Skin epidermis (tissue), 12 donors: ENCODE data around the gene PTPRO.

Source experiments
- H3K27ac ChIP-seq, 21 experiments: fragments of 200-600 bp; sonication (generic) in 11 of 21; one replicate each; pipeline ENCODE4 v1.5.0; 2020; ENCODE audit warnings: mild to moderate bottlenecking in 3 of 21, inconsistent platforms in 2 of 21, moderate library complexity in 2 of 21
- H3K4me3 ChIP-seq, 7 experiments: fragments of 200-600 bp; sonication (generic) in 2 of 7; one replicate each; pipeline ENCODE4 v1.5.0; 2020; ENCODE audit warnings: inconsistent platforms in 2 of 7, mild to moderate bottlenecking in 2 of 7, moderate library complexity in 1 of 7

The PTPRO gene

DNA sequence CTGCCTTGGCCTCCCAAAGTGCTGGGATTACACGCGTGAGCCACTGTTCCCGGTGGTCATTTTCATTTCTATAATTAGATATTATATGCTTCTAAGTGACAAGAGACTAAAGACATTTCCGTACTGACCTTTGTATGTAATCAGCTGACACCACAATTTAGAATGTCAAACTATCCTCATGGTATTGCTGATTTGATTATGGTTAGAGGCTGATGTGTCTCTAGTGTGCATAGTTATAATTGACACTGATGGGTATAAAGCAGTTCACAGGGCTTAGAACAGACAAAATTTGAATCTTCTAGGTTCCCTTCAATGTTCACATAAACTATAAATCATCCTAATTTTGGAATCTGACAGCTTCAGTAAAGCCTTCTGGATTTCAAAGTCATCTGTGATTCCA, 192.7 kb downstream of the PTPRO start:
- H3K27ac ChIP-seq: no peak overlapping the region
- H3K4me3 ChIP-seq: no peak overlapping the region

DNA sequence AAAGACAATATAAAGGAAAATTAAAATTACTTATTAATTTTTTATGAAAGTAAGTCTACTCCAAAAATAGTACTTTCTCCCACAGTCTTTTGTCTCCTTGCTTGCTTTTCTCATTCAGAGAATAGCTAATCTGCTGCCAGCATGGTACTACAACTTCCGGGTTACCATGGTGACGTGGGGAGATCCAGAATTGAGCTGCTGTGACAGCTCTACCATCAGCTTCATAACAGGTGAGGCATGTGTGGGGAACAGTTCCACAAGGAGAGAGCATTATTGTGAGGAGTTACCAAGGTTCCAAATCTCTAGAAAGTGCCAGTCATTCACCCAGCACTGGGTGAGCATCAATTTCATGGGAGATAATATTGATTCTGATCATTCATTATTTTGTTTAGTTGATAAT, 197.8 kb downstream of the PTPRO start:
- Histone ChIP-seq H3K27ac (no peak overlapping the region), H3K4me3 (no peak overlapping the region)

- Histone ChIP-seq H3K27ac (no peak overlapping the region), H3K4me3 (no peak overlapping the region)
Measured at GRCh38 chr12:15520844-15521243, 198.5 kb downstream of the PTPRO start.

GRCh38 chr12:15522574-15523187, 200.4 kb downstream of the PTPRO start:
- no peak overlapping the region for H3K4me3 ChIP-seq
- no peak overlapping the region for H3K27ac ChIP-seq

DNA sequence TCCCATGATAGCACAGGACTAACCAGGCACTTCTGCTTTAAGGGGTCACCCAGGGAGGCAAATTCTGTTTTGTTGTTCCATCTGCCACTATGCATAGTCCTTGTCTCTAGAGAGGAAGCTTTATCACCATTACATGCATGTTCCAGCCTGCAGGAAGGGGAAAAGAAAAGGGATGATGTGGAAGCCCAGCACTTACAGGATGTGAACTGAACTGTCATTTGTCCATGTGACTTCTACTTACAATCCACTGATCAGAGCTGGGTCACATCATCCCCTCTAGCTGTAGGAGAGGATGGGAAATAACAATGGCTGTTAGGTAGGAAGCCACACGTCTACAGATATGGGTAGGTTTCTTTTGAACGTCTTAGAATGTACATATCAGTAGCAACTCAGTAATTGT, 203.1 kb downstream of the PTPRO start:
- Histone ChIP-seq H3K4me3 (no peak overlapping the region), H3K27ac (no peak overlapping the region)

GRCh38 chr12:15526033-15526432, 203.7 kb downstream of the PTPRO start:
- Histone ChIP-seq H3K4me3 (no peak overlapping the region), H3K27ac (no peak overlapping the region)

GRCh38 chr12:15527201-15528080, 205.1 kb downstream of the PTPRO start:
- Histone ChIP-seq H3K4me3 (no peak overlapping the region), H3K27ac (no peak overlapping the region)

DNA sequence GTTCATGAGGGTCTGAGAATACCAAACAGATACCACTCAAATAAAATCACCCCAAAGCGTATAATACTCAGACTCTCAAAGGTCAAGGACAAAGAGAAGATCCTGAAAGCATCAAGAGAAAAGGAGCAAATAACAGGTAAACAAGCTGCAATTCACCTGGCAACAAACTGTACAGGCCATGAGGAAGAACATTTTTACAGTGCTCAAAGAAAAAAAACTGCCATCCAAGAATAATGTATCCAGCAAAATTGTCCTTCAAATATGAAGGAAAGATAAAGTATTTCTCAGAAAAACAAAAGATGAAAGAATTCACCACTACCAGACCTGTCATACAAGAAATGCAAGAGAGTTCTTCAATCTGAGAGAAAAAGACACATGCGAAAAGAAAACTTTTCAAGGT, 206.4 kb downstream of the PTPRO start:
- Histone ChIP-seq H3K4me3 (no peak overlapping the region), H3K27ac (no peak overlapping the region)

GRCh38 chr12:15530361-15530760, 208.1 kb downstream of the PTPRO start:
- no peak overlapping the region for H3K27ac ChIP-seq
- H3K4me3 ChIP-seq: no peak overlapping the region

DNA sequence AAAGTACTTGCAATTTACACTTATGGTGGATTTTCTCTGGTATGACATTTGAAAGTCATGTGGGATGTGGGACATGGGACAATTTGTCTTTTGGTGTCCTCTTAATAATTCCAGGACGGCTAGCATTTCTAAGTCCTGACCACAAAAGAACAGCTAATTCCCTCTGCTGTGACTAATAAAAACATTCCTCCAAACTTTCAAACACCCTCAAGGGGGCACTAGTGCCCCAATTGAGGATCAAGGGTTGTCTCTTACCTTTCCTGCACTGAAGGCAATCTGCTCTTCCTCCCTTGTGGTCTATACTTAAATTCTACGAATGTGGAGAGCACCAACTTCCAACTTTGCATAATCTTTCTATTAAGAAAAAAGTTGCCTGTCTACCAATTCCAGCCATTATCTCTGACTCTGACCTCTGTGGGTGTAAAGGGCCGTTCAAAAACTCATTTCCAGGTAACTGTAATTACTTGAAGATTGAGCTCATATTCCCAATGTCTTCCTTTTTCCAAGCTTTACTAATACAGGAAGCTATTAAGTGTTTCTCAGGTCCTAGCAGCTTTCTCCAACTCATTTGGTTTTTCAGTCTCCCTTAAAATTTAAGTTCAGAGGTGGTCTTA, 210.2 kb downstream of the PTPRO start:
- H3K4me3 ChIP-seq: no peak overlapping the region
- H3K27ac ChIP-seq: no peak overlapping the region

DNA sequence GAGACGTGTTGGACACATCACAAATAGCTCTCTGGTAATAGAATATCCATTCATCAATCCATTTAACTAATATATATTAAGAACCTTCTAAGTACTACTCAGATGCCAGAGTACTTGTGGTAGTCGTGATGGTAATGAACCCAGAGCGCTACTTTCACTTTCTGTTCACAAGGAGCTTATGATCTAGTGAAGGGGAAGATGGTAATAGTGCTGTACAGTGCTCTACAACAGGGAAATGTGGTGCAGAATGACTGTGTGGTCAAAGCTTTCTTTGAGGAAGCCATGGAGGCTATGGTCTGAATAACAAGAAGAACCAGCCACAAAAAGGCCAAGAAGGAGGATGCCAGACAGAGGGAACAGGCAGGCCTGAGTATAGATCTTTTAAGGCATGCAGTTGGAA, 212.0 kb downstream of the PTPRO start:
- no peak overlapping the region for H3K4me3 ChIP-seq
- peak overlapping the region in 12 of 21 experiments; percentile 2 to 75 (median 28) for H3K27ac ChIP-seq

GRCh38 chr12:15534874-15535273, 212.6 kb downstream of the PTPRO start:
- no peak overlapping the region for H3K4me3 ChIP-seq
- H3K27ac ChIP-seq: peak overlapping the region in 14 of 21 experiments; percentile 2 to 75 (median 26)

GRCh38 chr12:15535352-15535781, 213.1 kb downstream of the PTPRO start:
- H3K27ac ChIP-seq: peak overlapping the region in 12 of 21 experiments; percentile 2 to 75 (median 25)
- H3K4me3 ChIP-seq: no peak overlapping the region

GRCh38 chr12:15536446-15536845, 214.1 kb downstream of the PTPRO start:
- Histone ChIP-seq H3K27ac (peak overlapping the region in 1 of 21 experiments; percentile 59), H3K4me3 (no peak overlapping the region)

- no peak overlapping the region for H3K27ac ChIP-seq
- no peak overlapping the region for H3K4me3 ChIP-seq
Measured at GRCh38 chr12:15538881-15539280, 216.6 kb downstream of the PTPRO start.

- Histone ChIP-seq H3K27ac (peak overlapping the region in 1 of 21 experiments; percentile 1), H3K4me3 (no peak overlapping the region)
Measured at GRCh38 chr12:15540005-15540404, 217.7 kb downstream of the PTPRO start.

GRCh38 chr12:15540469-15540872, 218.2 kb downstream of the PTPRO start:
- Histone ChIP-seq H3K4me3 (no peak overlapping the region), H3K27ac (peak overlapping the region in 1 of 21 experiments; percentile 1)

DNA sequence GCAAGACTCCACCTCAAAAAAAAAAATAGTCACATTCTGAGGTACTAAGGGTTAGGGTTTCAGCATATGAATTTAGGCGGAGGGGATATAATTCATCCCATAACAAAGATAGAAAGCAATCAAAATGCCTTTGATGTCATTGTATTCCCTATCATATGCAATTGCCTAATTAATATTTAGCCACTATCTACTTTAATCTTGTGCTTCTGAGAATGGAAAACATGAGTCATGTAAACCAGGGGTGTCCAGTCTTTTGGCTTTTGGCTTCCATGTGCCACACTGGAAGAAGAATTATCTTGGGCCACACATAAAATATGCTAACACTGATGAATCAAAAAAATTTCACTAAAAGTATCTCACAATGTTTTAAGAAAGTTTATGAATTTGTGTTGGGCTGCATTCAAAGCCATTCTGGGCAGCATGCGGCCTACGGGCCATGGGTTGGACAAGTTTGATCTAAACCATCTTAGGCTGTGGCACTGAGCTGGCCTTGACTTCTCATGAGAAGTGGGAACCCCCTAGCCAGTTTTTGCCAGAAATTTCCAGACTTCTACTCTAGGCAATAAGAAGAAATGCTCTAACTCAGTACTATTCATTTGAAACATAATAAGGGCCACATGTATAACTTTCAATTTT, 219.8 kb downstream of the PTPRO start:
- no peak overlapping the region for H3K27ac ChIP-seq
- H3K4me3 ChIP-seq: no peak overlapping the region

DNA sequence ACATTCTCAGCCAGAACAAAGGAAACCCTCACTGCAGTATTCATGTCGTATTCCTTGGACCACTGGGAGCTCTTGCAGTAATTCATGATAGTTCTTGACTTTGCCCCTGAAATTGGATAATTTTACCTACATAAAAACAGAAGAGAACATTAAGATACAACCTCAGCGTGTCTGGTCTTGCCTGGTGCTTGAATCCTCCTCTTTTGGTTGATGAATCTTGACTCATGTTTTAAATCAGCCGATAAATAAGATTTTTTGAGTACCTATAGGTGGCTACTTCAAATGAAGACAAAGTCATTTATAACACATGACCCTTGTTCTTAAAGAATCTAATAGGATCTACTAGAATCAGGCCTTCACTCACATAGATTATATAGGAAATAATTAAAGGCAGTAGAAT, 221.0 kb downstream of the PTPRO start:
- H3K27ac ChIP-seq: no peak overlapping the region
- no peak overlapping the region for H3K4me3 ChIP-seq

- peak overlapping the region in 3 of 21 experiments; percentile 13 to 82 (median 24) for H3K27ac ChIP-seq
- no peak overlapping the region for H3K4me3 ChIP-seq
Measured at GRCh38 chr12:15544589-15544988, 222.3 kb downstream of the PTPRO start.
